Activated effector memory CD4-positive, alpha-beta T cell treated with anti-CD3 and anti-CD28 coated beads, Interleukin-2, amount 50 U/mL, for 16 hours (primary cell): ENCODE results near the gene TGFBR1.

Experiments
- DNase-seq: peaks from one replicate; pipeline ENCODE4 v3.0.0-alpha.2; 2020

The TGFBR1 gene

DNA sequence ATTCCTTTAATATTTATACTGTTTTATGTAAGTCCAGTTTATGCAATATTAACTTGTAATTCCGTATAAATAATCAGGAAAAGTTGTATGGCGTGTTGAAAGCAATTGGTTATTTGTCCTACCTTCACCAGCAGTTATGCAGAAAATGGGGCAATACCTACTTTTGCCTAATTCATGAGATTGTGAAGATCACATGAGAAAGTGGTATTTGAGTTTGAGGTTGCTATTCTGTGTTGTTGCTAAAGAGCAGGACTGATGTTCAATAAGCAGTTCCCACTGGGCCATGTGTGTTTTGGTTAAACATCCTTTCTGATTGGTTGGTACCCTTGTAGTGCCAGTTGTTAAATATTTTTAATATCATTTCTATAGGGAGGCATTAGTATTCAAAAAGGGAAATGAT lies 3.2 kb downstream of the TGFBR1 start:
- DNase-seq, result no peak

DNA sequence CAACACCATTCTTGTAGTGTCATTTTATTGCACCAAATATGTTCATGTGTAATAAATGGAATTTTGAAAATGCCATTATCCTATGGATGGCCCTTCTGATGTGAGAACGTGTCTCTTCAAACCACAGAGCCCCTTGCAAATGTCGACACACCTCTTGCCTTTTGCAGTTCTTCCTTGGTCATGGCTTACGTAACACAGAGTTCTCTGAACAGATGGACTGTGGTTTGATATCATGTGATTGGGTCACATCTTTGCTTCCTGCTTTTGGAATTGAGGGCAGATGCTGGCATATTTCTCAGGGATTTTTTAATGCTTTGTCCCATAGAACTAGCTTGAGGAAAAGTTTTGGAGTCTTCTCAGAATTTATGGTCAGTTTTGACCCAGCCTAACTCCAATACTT lies 4.6 kb downstream of the TGFBR1 start:
- DNase-seq, result no peak

GRCh38 chr9:99112750-99113413 lies 8.0 kb downstream of the TGFBR1 start:
- peak; percentile 75 for DNase-seq

- DNase-seq, result no peak
Measured at GRCh38 chr9:99113414-99114048, 8.6 kb downstream of the TGFBR1 start.

GRCh38 chr9:99114049-99114440 lies 9.1 kb downstream of the TGFBR1 start:
- no peak for DNase-seq

- no peak for DNase-seq
Measured at GRCh38 chr9:99114846-99115500, 10.1 kb downstream of the TGFBR1 start.

DNA sequence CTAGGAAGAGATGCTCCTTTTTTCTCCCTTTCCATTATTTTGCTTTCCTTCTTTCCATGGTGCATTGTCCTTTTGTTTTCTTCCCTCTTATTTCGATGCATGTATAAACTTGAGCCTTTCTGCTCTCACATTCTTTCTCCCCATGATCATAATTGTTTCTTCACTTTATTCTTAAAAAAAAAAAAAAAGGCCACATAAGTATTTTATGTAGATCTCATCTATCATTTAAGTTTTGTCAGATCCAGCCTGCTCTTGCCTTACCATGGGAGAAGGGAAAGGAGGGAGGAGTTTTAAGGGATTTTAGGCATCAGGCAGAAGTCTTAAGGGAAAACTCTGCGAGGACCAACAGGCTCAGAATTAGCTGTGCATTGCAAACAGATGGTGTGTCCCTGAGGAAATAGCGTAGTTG lies 11.1 kb downstream of the TGFBR1 start:
- no peak for DNase-seq

GRCh38 chr9:99118782-99119466 lies 14.0 kb downstream of the TGFBR1 start:
- DNase-seq, result peak; percentile 77

- no peak for DNase-seq
Measured at GRCh38 chr9:99119976-99120655, 15.2 kb downstream of the TGFBR1 start.

DNA sequence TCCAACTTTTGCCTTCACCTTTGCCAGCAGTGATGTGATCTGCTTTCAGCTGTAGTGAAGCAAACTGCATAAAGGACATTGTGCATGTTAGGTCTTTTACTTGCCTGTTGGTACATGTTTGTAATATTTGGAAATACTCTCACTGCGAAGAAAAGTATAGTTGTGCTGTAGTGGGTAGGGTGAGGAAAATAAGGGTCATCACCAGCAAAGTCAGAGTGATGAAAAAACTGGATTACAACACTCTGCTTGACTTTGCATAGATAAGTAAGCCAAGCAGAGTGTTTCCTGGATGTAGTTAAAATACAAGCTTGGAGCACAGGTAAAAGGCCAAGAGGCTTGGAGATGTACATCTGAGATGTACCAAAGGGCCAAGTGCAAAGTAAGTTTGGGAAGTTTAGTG lies 16.7 kb downstream of the TGFBR1 start:
- DNase-seq, result no peak

GRCh38 chr9:99124534-99125255 lies 19.8 kb downstream of the TGFBR1 start:
- DNase-seq, result no peak

DNA sequence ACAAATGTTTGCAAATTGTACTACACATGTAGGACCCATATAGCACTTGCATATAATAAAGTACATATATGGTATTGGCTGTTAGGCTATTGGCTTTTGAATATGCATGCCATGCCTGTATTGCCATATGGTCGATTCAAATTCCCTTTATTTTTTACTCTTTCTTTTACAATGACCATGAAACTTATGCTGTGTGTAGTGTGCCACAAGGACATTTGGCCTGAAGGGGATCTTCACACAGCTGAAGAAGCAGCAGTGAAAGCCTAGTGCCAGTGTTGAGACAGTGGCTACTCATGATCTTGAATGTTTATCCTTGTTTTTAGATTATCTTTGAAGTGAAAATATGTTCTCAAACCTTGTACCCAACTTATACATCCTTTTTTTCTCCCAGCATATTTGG lies 20.5 kb downstream of the TGFBR1 start:
- DNase-seq, result no peak

GRCh38 chr9:99126312-99126711 lies 21.4 kb downstream of the TGFBR1 start:
- no peak for DNase-seq

DNA sequence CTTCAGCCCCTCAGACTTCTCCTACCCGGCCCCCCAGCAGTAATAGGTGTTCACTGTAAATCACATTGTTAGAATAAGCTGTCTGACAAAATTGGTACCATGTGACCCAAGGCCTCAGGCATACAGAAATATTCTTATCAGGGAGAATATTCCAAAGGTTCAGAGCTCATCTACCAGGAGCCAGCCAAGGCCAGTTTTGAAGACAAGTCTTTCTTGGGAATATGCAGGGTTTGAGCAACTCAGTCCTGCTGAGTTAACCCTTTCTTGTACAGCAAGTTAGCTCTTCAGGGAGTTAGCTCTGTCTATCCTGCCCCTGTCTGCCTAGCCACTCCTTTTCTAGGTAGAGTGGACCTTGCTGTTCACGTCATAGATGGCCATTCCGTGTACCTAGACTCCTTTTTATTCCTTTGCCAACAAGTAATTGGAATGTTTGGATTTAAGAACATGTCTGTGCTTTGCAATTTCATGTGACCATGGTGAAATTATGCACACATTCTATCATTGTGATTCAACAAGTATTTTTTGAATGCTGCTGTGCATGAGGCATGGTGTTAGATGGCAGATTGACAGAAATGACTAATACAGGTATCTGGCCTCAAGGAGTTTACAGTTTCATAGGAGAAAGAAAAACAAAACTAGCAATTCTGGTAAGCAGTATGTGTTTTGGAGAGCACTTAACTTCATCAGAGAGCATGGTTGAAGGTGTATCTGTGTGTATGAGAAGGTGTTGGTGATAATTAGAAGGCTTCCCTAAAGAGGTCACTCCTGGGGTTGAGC lies 22.6 kb downstream of the TGFBR1 start:
- DNase-seq, result no peak

DNA sequence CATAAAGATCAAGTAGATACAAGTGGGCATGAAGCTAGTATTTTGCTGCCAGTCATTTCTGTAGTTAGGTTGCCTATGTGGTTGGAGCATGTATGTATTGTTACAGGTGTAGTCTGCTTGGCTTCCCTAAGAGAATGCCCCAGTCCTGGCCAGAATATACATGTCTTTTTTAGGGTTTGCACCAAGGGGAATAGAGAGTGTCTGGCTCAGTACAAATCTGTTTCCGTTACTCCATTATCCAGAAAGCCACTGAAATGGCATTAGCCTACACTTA lies 23.2 kb downstream of the TGFBR1 start:
- DNase-seq, result no peak

- DNase-seq, result no peak
Measured at GRCh38 chr9:99129091-99129490, 24.2 kb downstream of the TGFBR1 start.

DNA sequence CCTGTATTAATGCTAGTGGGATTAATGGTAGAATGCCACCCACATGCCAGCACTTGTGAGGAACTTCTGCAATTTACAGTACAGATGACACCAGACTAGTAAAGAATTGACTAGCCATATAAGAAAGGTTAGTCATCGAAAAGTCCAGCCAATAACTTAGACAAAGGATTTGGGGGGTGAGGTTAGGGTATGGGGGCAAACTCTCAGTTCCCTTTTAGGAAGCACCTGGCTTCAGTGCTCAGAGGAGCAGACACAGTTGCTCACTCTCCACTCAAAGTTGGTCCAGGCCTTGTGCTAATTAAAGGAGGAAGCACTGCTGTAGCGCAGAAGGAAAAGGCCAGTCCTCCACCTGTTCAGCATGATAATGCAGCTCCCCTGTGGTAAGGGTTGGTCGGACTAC lies 25.2 kb downstream of the TGFBR1 start:
- no peak for DNase-seq

DNA sequence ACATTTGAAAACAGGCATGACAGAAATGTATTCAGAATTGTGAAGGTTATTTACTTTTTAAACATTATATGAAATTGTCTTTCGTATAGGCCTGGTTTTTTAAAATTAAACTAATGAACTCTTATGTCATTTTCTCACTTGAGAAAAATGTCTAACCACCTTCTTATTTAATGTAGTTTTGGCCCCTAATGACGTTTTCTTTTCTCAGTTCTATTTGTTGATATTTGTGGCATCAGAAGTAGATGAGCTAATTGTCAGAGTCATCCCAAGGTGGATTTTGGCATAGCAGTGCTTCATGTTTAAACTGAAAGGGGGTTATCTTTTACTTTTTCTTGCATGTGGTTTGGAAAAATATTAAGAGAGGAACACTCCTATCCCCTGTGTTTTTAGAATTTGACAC lies 28.2 kb downstream of the TGFBR1 start:
- no peak for DNase-seq

- no peak for DNase-seq
Measured at GRCh38 chr9:99134893-99135341, 30.0 kb downstream of the TGFBR1 start.

DNA sequence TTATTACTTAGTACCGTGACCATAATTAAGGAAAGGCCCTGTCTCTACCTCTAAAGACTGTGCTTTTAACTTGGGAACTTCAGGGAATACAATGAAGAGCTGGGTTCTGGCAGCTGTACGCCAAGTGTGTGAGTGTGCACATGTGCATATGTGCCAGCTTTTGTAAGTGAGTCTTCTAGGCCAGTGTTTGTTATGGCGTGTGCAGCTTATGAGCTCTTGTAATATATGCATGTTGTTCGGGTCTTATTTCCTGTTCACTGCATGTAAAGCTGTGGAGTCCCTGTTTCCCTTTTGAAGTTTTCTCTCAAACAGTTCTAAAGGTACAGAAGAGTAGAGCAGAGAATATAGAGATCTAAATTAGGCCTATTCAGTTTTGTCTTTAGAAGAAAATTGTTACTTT lies 30.5 kb downstream of the TGFBR1 start:
- no peak for DNase-seq

DNA sequence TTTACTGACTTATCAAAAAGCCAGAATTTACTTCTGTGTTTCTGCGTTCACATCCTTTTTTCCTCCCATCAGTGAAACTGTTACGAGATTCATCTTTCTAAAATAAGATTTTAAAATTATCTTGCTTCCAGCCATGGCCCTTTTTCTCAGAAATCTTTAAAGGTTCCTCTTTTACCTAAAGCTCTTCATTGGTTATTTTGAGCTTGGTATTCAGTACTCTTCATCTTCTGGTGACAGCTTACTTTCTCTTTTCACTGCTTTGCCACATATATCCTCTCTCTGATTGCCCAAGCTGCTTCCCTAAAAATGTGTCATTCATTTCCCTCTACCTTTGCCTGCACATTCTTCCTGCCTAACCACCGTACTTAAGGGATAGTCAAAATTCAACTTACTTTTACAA lies 32.3 kb downstream of the TGFBR1 start:
- no peak for DNase-seq

GRCh38 chr9:99137891-99138290 lies 33.0 kb downstream of the TGFBR1 start:
- DNase-seq, result no peak
